Measurements from ENCODE around the gene SAMD4B. TPM values are rescaled to one million over a fixed set of nuclear protein-coding genes. Genes with fewer than 3 reads are reported as not detected.

The SAMD4B gene
- total and polyA plus RNA-seq, 9 of the 15 experiments (the other 6 are each of a cell fraction or from before 2014, with no cell fraction given) = 3.4 to 90.5 (median 38.0) TPM

DNA sequence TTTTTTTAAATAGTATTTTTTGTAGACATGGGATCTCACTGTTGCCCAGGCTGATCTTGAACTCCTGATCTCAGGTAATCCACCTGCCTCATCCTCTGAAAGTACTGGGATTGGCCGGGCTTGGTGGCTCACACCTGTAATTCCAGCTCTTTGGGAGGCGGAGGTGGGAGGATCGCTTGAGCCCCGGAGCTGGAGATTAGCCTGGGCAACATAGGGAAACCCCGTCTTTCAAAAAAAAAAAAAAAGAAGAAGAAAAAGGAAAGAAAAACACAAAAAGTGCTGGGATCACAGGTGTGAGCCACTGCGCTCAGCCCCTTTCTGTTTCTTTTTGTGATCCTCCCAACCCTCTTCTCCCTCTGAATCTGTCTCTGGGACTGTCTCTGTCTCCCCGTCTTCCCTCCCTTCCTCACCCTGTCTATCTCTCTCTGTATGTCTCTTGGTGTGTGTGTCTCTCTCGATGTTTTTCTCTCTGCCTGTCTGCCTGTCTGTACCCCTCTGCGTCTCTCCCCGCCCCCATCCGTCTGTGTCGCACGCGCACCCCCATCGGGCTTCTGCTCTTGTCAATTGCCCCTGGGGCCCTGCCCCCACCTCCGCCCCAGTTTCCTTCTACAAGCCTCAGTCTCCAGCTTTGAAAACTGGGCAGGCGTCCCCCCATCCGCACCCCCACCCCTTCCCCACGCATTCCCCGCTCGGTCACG, 63.9 kb downstream of the SAMD4B start:
- peak overlapping the region; percentile 78 for H3K4me3 ChIP-seq
- H3K79me2 ChIP-seq (ENCODE audit: control insufficient read depth, insufficient read depth, low read length) = peaks cover 48% of the 10 kb centered on the region
- peak overlapping the region; percentile 70 for H2AFZ ChIP-seq (ENCODE audit: low read depth, low read length)
- H4K20me1 ChIP-seq (replicated peaks; ENCODE audit: control insufficient read depth, insufficient read depth, low read length) = peaks cover 4% of the 10 kb centered on the region; the same call in 1 of the 2 replicates
- peak overlapping the region; percentile 82 for H3K4me2 ChIP-seq (ENCODE audit: insufficient read depth, low read length)
- intact Hi-C loops (cut with micrococcal nuclease) (no loop called here), in situ Hi-C loops (cut with MboI) (no loop called here)
- H3K9ac ChIP-seq (ENCODE audit: insufficient read depth in 1 of 2, low read depth in 2 of 2, low read length in 2 of 2) = peak overlapping the region; percentile 65 to 89
- H3K9me3 ChIP-seq (replicated peaks; ENCODE audit: control insufficient read depth, insufficient read depth, low read depth, low read length) = no peaks in the 10 kb centered on the region
- no peaks in the 10 kb centered on the region for H3K27me3 ChIP-seq (ENCODE audit: control insufficient read depth in 2 of 2, insufficient read depth in 2 of 2, low read length in 2 of 2)
- peak overlapping the region; percentile 94 for H3K27ac ChIP-seq (ENCODE audit: extremely low read depth, low read depth, low read length)
- DNase-seq (ENCODE audit: extremely low read depth in 1 of 4, low spot score in 3 of 4) = peak in 1 of 4 experiments; percentile 77
- CTCF ChIA-PET (ENCODE audit: low intra/inter-chr PET ratio) = interaction anchor here (0.7 kb wide), 1 partner anchor 291 kb away, joined by 3 read pairs; no protein-coding TSS in a partner anchor
- ATAC-seq = peak; percentile 3
- WGBS (ENCODE audit: insufficient coverage, low coverage, missing lambda C conversion rate) = 6% methylated on average over 20 of the region's 22 CpGs
- peaks cover 64 to 86% of the 10 kb centered on the region in 2 experiments for H3K4me1 ChIP-seq (replicated peaks in 1 of 2; ENCODE audit: control insufficient read depth in 2 of 2, insufficient read depth in 2 of 2, low read length in 2 of 2)
- H3K9me1 ChIP-seq (ENCODE audit: control insufficient read depth, insufficient read depth, low read length) = peaks cover 3% of the 10 kb centered on the region
- POLR2A ChIA-PET = interaction anchor here (0.5 to 4.0 kb wide), 7 partner anchors 8 to 77 kb away, joined by 3 to 18 read pairs (median 3); partner anchors contain the start of genes MED29, PAF1, RPS16 and SAMD4B
- BruUV-seq (replicated peaks) = no TSS peak
- peaks cover 13% of the 10 kb centered on the region; the same call in 1 of the 3 replicates for H3K36me3 ChIP-seq (ENCODE audit: control insufficient read depth, insufficient read depth, low read length)
- peak; percentile 32 for FAIRE-seq
- no peak for TF ChIP-seq HMG20B (CRISPR knock-in tag; IDR thresholded peaks at IDR 0.05)
- TF ChIP-seq CHD2 (IDR thresholded peaks at IDR 0.05; ENCODE audit: low read depth, low read length) = no peak
- no peak for TF ChIP-seq ARNT (IDR thresholded peaks at IDR 0.05)
- TF ChIP-seq, protein P1, sequence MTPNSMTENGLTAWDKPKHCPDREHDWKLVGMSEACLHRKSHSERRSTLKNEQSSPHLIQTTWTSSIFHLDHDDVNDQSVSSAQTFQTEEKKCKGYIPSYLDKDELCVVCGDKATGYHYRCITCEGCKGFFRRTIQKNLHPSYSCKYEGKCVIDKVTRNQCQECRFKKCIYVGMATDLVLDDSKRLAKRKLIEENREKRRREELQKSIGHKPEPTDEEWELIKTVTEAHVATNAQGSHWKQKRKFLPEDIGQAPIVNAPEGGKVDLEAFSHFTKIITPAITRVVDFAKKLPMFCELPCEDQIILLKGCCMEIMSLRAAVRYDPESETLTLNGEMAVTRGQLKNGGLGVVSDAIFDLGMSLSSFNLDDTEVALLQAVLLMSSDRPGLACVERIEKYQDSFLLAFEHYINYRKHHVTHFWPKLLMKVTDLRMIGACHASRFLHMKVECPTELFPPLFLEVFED (CRISPR knock-in tag; conservative IDR thresholded peaks at IDR 0.05) = peak; percentile 73; the same call in 1 of the 2 replicates
- TF ChIP-seq WHSC1 (IDR thresholded peaks at IDR 0.05; ENCODE audit: low read length) = no peak
- TF ChIP-seq MBD2 (IDR thresholded peaks at IDR 0.05; ENCODE audit: borderline replicate concordance, low read depth) = no peak
- TF ChIP-seq BRD4 (IDR thresholded peaks at IDR 0.05) = no peak
- TF ChIP-seq CXXC5 (CRISPR knock-in tag; IDR thresholded peaks at IDR 0.05) = peak; percentile 26; the same call in 1 of the 2 replicates
- TF ChIP-seq, protein P2, sequence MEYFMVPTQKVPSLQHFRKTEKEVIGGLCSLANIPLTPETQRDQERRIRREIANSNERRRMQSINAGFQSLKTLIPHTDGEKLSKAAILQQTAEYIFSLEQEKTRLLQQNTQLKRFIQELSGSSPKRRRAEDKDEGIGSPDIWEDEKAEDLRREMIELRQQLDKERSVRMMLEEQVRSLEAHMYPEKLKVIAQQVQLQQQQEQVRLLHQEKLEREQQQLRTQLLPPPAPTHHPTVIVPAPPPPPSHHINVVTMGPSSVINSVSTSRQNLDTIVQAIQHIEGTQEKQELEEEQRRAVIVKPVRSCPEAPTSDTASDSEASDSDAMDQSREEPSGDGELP (CRISPR knock-in tag; IDR thresholded peaks at IDR 0.05; ENCODE audit: borderline replicate concordance) = no peak
- no peak for TF ChIP-seq ZNF830 (CRISPR knock-in tag; IDR thresholded peaks at IDR 0.05)
- no peak for TF ChIP-seq ZNF436 (CRISPR knock-in tag; IDR thresholded peaks at IDR 0.05)
- TF ChIP-seq MYC (IDR thresholded peaks at IDR 0.05; ENCODE audit: low read depth, low read length) = 0 out of 2 replicates have a peak, but pooled peaks have one; percentile 8
- no peak for TF ChIP-seq MYC (CRISPR knock-in tag; IDR thresholded peaks at IDR 0.05; ENCODE audit: borderline replicate concordance, low read depth)
- TF ChIP-seq, protein P3, sequence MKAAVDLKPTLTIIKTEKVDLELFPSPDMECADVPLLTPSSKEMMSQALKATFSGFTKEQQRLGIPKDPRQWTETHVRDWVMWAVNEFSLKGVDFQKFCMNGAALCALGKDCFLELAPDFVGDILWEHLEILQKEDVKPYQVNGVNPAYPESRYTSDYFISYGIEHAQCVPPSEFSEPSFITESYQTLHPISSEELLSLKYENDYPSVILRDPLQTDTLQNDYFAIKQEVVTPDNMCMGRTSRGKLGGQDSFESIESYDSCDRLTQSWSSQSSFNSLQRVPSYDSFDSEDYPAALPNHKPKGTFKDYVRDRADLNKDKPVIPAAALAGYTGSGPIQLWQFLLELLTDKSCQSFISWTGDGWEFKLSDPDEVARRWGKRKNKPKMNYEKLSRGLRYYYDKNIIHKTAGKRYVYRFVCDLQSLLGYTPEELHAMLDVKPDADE (conservative IDR thresholded peaks at IDR 0.05; ENCODE audit: control insufficient read depth, low read depth, low read length) = no peak

Data from K562 (cell line).